GM19324 (cell line): ENCODE results near the gene NCK1.

Source experiments
- ATAC-seq: cut with Tn5 transposase; IDR thresholded peaks from one replicate; pipeline ENCODE4 v1.9.1; 2021; ENCODE audit warnings: mild to moderate bottlenecking, moderate library complexity; ENCODE audit not compliant: unreplicated experiment, low FRiP score

The NCK1 gene

DNA sequence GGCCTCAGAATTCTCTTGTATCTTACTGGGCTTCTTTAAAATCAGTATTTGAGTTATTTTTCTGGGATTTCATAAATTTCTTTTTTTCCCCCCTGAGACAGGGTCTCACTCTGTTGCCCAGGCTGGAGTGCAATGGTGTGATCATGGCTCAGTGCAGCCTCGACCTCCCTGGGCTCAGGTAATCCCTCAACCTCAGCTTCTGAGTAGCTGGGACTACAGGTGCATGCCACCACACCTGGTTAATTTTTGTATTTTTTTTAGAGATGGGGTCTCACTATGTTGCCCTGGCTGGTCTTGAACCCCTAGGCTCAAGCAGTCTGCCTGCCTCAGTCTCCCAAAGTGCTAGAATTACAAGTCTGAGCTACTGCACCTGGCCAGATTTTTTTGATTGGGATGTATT lies 43.5 kb downstream of the NCK1 start:
- no peak for ATAC-seq

DNA sequence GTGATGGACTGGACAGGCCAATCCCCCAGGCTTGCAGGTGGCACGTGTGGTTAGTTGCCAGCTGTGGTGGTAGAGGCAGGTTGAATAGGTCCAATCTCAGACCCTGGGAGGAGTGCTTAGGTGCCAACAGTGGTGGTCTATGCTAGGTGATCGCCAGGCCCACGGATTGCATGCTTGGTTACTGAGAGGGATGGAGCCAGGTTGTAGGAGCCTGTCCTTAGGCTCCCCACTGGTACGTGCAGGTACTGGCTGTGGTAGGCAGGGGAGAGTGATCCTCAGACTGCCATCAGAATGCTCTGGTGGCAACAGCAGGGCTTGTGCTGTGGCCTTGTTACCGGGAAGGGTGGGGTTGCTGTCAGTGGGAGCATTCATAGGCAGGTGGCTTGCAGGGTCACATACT lies 44.7 kb downstream of the NCK1 start:
- no peak for ATAC-seq

DNA sequence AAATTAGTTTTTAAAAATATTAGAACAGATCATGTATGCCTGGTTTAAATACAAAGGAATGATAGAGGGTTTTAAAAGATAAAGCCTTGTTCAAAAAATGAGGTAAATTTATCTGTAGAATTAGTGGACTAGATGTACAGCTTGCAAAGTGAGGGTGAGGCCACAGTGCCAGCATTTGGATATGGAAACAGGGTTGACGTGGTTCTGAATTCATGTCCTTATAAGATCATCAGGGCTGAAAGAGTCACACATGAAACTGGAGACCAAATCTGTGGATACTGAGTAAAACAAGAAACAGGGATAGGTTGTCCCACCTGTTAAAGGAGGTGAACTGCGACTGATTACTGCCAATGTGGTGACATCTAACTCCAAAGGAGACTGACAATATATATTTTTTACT lies 46.3 kb downstream of the NCK1 start:
- no peak for ATAC-seq

DNA sequence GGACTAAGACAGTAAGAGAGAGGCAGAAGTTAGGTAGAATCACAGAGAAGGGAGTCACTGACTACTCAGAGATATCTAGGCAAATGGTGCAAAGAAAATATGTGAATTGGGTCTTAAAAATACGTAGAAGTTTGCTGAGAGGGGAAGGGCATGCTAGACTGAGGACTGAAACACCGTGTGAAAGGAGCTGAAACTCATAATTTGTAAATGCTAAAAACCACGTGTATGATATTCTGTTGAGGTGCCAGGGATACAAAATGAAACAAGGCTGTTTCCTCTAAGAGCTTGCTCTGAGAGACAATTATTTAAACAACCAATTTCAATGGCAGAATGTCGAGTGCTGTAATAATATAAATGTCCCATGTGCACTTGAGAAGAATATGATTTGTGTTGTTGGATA lies 47.2 kb downstream of the NCK1 start:
- no peak for ATAC-seq

DNA sequence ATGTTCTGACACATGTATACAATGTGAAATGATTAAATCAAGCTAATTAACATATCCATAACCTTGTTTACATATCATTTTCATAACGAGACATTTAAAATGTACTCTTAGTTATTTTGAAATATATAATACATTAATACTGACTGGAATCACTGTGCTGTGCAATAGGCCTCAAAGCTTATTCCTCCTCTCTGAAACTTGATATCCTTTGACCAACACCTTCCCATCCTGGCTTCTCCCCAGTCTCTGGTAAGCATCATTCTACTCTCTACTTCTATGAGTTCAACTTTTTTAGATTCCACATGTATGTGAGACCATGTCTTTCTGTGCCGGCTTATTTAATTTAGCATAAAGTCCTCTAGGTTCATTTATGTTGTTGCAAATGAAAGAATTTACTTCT lies 48.7 kb downstream of the NCK1 start:
- ATAC-seq, result no peak

DNA sequence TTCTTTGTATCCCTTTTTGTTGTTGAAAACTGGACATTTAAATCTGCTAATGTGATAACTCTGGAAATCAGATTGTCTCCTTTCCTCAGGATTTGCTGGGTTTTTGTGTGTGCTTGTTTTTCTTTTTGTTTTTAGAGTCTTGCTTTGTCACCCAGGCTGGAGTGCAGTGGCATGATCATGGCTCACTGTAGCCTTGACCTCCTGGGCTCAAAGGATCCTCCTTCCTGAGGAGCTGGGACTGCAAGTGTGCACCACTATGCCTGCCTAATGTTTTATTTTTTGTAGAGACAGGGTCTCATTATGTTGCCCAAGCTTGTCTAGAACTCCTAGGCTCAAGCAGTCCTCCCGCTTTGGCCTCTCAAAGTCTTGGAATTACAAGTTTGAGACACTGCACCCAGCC lies 51.2 kb downstream of the NCK1 start:
- ATAC-seq, result no peak

DNA sequence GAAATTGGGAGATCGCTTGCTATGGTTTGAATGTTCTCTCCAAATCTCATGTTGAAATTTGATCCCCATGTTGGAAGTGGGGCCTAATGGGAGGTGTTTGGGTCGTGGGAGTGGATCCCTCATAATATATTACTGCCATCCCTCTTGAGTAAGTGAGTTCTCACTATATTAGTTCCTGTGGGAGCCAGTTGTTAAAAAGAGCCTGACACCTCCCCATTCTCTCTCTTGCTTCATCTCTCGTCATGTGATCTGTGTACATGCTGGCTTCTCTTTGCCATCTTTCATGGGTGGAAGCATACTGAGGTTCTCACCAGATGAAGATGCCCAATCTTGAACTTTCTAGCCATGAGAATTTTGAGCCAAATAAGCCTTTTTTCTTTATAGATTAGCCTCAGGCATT lies 52.7 kb downstream of the NCK1 start:
- no peak for ATAC-seq

DNA sequence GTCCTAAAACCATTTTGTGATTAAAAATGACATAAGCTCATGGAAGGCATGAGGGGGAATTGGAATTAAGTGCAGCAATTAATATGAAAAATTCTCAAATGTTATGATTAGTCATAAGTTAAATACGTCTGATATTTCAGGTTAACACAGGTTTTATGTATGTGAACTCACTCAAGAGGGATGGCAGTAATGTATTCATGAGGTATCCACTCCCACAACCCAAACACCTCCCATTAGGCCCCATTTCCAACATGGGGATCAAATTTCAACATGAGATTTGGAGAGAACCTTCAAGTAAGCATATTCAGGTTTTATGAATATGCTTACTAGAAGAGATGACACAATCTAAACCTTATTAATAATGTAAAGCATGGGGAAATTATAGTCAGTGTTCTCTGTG lies 54.2 kb downstream of the NCK1 start:
- ATAC-seq, result no peak

DNA sequence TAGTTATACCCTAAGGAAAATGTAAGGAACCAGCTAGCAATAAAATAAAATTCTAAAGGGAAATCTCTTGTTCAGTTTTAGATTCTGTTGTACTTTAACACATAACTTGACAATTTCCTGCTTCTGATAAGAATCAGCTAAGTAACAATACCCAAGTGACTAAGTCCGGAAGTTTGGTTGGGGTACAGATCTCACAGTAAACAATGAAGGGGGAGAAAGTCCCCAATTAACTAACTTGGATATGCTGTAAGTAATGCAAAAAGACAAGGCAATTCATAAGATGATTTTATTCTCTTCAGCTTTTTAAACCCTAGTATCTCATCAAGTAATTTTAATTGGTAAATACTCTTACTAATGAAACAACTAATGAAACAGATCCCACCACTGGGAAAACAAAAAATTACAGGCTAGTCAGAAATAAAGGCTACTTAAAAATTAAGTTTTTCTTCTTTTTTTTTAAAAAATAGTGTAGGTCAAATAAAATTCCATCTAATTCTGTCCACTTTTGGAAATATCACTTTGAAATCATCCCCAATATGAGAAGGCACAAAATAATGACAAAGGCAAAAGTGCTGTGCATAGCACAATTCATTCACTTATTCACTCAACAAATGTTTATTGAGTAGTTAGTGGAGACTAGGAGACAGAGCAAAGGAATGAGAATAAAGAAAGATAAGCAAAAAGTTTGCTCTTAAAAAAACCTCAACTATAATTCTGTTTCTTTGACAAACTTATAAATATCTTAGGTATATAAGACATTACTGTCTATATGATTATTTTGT lies 58.0 kb downstream of the NCK1 start:
- no peak for ATAC-seq

DNA sequence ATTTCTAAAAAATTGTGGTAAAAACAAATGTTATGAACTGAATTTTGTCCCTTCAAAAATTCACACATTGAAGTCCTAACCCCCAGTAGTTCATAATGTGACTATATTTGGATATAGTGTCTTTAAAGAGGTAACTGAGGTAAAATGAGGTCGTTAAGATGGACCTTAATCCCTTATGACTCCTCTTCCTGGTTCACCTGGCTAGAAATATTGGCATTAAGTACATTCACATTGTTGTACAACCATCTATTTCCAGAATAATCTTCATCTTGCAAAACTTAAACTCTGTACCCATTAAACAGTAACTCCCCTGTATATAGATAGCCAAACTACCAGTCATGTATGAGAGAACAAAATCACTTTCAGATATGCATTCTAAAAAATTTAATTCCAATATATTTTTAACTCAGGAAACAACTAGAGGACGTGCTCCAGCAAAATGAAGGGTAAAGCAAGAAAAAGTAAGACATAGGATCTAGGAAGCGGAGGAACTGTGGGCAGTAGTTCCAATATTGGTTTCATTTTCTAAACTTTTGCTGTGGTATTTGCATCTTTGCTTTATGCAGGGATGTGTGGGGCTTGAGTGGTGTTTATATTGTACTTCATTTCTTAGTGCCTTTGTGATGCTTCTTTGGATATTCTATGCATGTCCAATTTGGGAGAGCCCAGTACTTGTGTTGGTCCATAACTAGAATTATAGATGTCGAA lies 59.0 kb downstream of the NCK1 start:
- no peak for ATAC-seq

DNA sequence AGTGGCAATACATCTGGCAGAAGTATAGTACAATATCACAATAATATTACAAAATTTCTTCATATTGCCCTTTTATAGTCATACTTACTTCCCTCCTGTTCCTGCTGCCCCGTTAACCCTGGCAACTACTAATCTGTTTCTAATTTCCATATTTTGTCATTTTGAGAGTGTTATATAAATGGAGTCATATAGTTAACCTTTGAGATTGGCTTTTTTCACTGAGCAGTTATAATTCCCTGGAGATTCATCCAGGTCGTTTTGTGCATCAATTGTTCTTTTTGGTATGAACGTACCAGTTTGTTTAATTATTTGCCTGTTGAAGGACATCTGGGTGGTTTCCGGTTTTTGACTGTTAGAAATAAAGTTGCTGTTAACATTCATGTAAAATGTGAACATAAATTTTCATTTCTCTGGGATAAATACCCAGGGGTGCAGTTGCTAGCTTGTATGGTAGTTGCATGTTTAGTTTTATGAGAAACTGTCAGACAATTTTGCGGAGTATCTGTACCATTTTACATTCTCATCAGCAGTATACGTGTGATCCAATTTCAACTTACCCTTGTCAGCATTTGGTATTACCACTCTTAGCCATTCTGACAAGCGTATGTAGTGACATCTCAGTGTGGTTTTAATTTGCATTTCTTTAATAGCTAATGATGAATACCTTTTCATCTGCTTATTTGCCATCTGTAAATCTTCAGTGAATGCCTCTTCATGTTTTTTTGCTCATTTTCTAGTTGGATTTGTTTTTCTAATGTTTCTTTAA lies 63.6 kb downstream of the NCK1 start:
- no peak for ATAC-seq

DNA sequence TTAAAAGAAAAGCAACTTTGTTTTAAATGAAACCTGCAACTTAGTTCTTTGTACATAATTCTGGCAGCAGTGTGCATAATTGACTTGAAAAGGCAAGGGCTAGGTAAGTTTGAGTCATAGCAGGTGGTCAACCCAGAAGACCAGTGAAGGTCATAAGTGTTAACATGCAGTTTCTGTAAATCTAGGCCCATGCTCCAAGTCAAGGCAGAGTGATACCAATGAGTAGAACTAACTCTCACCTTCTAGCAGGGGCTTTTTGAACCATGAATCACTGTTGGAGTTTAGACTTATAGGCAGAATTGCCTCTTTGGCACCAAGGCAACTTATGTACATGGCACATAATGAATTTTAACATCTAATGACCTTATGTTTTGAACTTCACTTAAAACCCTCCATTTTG lies 66.2 kb downstream of the NCK1 start:
- no peak for ATAC-seq

DNA sequence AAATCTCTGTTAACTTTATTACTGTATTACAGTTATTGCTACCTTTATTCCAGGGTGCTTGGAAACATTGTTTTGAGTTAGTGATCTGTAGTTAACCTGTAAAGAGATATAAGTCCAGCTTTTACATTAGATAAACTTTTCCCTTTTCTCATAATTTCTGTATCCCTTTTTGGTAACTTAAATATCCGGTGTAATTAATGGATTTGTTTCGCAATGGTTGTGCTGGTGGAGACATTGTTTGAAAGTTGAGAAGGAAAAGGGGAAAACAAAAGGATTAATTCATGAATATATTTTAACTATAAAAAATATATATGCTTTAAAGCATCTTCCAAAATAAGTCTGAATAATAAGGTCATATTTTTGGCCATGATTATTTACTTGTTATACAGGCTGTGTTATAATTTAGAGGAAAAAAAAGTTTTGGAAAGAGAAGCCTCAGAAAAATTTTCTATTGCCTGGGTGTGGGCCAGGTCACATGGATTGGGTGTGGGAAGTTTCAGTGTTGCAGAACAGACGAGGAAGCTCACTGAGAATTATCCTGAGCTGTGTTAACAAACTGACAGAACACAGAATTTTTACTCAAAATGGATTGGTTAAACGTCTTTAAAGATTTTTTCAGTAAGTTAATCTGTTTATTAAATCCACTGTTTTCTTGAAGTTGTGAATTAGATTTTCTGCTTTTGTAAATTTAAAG lies 68.1 kb downstream of the NCK1 start:
- ATAC-seq, result no peak

DNA sequence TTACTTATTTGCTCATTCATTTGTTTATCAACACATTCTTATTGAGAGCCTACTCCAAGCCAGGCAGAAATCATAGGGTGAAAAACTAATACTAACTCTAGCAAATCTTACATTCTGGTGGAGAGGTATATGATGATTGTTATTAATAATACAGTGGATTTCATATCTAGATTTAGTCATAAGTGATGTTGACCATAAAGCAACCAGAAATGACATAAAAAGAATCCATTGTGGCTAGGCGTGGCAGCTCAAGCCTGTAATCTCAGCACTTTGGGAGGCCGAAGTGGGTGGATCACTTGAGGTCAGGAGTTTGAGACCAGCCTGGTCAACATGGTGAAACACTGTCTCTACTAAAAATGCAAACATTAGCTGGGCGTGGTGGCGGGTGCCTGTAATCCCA lies 69.6 kb downstream of the NCK1 start:
- ATAC-seq, result no peak

DNA sequence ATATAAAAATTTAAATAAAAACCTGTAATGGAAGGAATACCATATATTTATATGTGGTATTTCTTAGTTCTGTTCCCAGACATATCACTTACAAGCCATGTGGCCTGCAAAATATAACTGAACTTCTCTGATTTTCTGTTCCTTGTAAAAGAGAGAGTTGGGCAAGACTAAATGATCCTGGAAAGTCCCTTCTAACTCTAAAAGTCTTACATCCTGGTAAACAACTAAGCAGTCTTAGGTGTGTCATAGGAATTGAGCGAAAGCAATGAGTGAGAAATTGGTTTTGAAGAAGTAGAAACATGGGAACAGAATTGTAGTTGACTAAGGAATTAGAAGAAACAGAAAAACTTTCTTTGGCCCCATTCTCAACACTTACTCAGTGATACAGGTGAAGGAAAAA lies 70.5 kb downstream of the NCK1 start:
- no peak for ATAC-seq

DNA sequence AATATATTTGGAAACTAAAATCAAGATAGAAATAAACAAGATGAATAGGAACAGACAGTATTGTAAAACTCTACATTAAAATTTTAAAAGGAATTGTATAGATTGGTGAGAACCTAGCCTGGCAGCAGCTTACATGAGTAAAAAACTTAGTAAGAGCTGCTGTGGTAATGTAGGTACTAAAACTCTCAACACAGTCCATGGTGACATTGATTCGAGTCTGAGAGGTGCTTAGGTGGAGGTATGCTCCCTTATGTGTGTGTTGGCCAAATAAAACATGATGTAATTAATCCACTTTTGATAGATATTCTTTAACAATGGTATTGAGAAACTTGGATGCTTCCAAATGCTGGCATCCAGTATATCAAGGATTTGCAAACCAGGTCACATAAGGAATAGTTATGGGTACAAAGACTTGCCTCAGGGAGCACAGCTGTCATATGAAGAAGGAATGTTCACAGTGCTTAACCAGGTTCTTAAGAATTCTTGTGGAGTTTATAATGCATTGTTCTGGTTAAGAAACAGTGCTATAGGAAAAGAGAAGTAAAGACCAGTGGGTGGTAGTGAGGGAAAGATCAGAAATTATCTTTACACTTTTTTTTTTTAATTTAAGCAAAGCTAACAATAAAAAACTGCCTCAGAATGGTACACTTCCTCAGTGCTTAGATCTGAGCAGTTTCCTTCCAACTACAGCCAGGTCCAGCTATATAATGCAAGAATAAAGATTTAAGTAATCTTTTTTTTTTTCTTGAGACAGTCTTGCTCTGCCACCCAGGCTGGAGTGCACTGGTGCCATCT lies 71.2 kb downstream of the NCK1 start:
- ATAC-seq, result no peak

DNA sequence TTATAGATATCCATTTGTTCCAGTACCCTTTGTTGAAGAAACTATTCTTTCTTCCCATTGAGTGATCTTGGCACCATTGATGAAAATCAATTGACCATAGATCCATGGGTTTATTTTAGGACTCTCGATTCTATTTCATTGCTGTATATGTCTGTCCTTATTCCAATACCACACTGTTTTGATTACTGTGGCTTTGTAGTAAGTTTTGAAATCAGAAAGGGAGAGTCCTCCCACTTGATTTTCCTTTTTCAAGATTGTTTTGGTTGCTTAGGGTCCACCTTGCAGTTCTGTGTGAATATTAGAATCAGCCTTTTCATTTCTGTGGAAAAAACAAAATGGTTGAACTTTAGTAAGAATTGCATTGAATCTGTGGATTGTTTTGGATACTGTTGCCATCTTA lies 75.2 kb downstream of the NCK1 start:
- ATAC-seq, result no peak

DNA sequence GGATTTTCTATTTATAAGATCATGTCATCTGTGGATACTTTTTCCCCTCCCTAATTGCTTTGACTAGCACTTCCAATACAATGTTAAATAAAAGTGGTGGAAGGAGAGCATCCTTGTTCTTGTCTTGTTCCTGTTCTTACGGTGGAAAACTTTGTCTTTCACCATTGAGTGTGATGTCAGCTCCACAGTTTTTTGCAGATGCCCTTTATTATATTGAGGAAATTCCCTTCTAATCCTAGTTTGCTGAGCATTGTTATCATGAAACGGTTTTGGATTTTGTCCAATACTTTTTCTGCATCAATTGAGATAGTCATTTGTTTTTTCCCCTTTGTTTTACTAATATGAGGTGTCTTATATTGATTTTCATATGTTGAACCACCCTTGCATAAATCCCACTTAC lies 75.8 kb downstream of the NCK1 start:
- ATAC-seq, result no peak

DNA sequence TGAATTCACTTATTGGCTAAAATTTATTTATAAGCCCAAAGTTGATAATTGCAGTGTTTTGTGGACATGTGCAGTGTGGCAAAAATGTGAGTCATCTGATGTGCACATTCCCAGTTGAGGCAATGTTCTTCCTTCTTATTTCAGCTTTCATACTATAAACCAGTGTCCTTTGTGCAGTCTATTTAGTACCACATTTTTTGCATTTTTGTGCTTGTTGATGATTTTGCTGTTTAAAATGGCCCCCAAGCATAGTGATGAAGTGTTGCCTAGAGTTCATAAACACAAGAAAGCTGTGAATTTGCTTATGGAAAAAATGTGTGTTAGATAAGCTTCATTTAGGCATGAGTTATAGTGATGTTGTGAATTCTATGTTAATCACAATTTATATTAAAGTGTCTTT lies 76.3 kb downstream of the NCK1 start:
- ATAC-seq, result no peak

DNA sequence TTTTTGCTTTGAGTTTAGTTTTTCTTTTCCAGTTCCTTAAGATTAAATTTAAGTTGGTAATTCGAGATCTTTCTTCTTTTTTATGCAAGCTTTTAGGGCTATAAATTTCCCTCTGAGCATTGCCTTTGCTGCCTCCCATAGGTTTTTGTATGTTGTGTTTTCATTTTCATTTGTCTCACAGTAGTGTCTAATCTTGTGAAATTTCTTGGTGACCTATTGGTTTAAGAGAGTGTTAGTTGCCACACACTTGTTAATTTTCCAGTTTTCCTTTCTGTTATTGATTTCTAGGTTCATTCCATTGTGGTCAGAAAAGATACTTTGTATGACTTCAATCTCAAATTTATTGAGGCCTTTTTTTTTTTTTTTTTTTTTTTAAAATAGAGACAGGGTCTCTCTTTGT lies 77.5 kb downstream of the NCK1 start:
- no peak for ATAC-seq
